NCI-H1930 (cell line): Measurements from ENCODE around the gene COL27A1.
"Not testable (repeated sequence)": the region's sequence is repeated elsewhere in the genome, so short reads cannot be mapped to it uniquely, and the experiment has no call there.

Experiments used
- DNase-seq, 2 experiments: peaks; one replicate each; lab custom pipeline; 2025; lab: John Stamatoyannopoulos, UW

Gene COL27A1

DNA sequence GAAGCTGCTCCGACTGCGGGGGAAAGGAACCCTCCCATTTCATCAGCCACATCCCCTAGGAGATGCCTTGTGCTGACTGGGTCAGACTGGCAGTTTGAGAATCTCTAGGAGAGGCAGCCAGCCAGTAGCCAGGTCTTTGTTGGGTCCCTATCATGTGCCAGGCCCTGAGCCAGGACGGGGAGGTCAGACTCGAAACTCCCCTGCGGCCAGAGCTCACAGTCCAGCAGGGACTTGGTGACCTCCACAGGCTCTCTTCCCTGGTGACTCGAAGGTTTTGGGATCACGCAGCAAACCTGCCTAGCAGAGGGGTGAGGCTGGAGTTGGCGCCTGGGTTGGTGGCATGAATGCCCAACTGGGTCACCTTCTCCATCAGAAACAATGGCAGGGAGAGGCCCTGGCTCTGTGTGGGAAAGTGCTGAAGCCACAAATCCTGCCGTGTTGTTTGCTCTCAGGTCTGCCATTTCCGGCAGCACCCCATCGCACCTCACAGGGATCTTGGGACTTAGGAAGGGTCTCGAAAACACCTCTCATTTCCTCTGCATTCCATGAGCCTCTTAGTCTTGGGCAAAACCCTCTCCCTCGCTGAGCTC, 153.1 kb downstream of the COL27A1 start:
- no peak for DNase-seq

DNA sequence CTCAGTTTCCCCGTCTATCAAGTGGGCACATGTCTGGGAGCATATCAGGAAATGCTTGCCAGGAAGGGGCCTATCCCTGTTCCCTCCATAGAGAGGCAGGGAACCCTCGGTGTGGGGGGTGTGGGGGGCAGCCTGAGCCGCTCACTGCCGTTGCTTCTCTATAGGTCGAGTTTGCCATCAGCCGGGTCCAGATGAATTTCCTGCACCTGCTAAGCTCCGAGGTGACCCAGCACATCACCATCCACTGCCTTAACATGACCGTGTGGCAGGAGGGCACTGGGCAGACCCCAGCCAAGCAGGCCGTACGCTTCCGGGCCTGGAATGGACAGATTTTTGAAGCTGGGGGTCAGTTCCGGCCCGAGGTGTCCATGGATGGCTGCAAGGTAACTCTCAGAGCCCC, 153.8 kb downstream of the COL27A1 start:
- no peak for DNase-seq

GRCh38 chr9:114310471-114311450, 155.4 kb downstream of the COL27A1 start:
- no peak for DNase-seq

- no peak for DNase-seq
Measured at GRCh38 chr9:114311571-114312512, 156.5 kb downstream of the COL27A1 start.

DNA sequence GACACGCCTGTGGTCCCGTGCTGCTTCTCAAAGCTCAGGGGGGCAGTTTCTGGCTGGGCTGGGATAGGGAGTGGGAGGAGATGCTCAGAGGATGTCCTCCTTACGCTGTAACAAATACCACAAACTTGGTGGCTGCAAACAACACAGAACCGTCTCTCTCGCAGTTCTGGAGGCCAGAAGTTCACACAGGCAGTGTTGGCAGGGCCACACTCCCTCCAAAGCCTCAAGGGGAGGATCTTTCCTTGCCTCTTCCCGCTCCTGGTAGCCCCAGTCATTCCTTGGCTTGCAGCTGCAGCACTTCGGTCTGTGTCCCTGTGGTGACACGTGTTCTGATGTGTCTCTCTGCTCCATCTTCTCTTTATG, 157.2 kb downstream of the COL27A1 start:
- no peak for DNase-seq

- DNase-seq, result no peak
Measured at GRCh38 chr9:114313186-114313585, 157.8 kb downstream of the COL27A1 start.

- DNase-seq, result no peak
Measured at GRCh38 chr9:114314256-114314867, 159.0 kb downstream of the COL27A1 start.

DNA sequence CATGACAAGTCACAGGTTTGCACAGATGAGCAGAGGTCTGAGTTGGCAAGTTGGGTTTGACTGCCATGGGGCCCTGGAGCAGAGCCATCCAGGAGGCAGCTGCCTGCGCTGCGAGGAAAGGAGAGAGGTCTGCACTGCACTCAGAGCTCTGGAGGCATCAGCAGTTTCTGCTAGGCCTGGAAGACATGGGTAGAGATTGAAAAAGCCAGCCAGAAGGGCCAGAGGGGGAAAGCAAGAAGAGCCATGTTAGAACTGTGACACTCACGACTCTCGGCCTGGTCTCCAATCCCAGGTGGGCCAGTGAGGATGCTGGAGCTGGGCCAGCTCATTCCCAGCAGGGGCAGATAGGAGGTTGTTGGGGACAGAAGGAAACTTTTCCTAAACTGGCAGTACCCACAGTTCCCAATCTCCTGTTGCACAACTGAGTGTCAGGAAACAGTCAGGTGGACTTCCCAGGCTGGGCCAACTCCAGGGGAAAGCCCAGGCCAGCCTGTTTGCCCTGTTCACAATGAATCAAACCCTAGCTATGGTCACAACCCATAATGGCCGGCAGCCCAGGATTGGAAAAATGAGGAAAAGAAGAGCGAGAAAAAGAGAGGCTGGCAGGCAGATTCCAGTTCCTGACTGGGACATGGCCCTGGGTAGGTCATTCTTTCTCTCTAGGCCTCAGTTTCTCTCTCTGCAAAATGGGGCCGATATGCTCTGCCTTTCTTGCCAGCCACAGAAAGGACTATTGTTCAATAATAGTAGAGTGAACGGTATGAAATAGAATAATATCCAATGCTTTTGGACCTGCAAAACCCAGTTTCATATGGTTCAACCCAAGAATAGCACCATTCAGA, 159.8 kb downstream of the COL27A1 start:
- DNase-seq, result no peak

DNA sequence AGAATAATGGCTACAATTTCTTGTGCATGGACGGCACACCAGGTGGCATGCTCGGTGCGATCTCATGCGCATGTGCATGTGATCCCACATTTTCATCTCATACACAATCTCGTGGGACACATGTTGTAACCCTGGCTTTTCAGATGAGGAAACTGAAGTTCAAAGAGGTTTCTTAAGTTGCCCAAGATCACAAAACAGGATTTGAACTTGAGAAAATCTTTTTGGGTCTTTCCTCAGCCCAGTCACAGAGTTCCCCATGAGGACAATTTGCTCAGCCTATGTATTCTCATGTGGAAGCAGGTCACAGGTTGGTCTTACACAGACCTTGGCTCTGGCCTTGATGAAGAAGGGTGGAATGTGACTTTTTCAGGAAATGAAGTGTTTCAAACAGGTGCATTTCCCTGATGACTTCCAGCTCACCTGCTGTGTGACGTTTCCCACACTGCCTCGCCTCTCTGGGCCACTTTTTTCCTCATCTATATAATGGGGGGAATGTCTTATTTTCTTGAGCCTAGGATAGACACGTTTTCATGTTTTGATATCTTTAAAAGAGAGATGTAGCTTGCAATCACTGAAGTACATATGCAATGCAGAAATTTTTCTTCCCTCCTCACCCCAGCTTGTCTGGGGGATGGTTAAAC, 160.5 kb downstream of the COL27A1 start:
- no peak for DNase-seq

DNA sequence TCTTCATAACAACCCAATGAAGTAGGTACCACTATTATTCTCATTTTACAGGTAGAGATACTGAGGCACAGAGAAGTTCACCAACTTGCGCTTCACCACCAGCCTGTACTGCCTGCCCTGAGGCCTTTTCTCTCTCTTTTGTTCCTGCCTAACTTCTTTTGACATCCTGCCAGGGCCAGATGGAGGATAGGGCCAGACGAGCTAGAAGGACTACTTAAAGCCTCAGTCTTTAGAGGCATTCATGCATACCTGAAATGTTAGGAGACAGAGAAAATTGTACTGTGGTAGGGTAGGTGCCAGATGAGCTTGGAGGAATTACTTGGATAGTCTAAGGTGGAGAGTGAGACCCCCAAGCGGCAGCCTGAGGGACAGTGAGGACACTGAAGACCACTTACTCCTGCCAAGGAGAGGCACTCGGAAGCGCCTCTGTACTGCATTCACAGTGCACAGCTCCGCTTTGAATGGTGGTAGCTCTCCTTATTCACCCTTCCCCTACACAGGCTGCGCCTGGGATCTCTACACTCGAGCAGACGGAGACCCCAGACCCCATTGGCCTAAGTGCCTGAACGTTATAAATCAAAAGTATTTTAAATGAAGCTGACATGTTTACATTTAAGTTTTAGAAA, 161.4 kb downstream of the COL27A1 start:
- DNase-seq, result no peak

DNA sequence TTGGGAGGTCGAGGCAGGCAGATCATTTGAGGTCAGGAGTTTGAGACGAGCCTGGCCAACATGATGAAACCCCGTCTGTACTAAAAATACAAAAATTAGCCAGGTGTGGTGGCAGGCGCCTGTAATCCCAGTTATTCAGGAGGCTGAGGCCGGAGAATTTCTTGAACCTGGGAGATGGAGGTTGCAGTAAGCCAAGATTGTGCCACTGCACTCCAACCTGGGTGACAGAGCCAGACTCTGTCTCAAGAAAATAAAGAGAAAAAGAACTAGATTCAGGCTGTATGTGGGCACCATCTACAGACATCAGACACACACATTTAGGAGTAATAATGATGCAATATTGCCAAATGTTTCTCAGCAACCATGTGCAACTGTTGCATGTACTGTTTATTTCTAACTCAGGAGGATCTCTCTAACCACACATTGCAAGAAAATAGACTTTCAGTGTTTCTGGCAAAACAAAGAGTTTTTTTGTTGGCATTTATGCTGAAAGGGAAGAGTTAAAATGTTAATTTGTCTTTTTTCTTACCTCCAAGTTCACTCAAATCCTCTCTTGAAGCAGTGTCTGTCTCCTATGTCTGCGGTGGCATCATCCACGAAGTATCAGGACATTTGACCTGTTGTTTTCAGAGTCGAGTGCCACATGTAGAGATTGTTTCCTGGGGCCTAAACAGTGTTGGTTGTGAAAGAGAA, 162.5 kb downstream of the COL27A1 start:
- DNase-seq, result peak in 1 of 2 experiments; percentile 16

- DNase-seq, result no peak
Measured at GRCh38 chr9:114318416-114318815, 163.1 kb downstream of the COL27A1 start.

- DNase-seq, result no peak
Measured at GRCh38 chr9:114319147-114319546, 163.8 kb downstream of the COL27A1 start.

GRCh38 chr9:114320710-114321109, 165.4 kb downstream of the COL27A1 start:
- DNase-seq, result not testable (repeated sequence)

DNA sequence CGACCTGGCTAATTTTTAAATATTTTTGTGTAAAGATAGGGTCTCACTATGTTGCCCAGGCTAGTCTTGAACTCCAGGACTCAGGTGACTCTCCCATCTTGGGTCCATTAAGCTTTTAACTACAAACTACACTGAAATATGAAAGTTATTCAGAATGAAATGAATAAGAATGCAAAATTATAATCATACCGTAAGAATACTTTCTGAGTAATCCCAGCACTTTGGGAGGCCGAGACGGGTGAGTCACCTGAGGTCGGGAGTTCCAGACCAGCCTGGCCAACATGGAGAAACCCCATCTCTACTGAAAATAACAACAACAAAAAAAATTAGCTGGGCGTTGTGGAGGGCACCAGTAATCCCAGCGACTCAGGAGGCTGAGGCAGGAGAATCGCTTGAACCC, 166.4 kb downstream of the COL27A1 start:
- no peak for DNase-seq

DNA sequence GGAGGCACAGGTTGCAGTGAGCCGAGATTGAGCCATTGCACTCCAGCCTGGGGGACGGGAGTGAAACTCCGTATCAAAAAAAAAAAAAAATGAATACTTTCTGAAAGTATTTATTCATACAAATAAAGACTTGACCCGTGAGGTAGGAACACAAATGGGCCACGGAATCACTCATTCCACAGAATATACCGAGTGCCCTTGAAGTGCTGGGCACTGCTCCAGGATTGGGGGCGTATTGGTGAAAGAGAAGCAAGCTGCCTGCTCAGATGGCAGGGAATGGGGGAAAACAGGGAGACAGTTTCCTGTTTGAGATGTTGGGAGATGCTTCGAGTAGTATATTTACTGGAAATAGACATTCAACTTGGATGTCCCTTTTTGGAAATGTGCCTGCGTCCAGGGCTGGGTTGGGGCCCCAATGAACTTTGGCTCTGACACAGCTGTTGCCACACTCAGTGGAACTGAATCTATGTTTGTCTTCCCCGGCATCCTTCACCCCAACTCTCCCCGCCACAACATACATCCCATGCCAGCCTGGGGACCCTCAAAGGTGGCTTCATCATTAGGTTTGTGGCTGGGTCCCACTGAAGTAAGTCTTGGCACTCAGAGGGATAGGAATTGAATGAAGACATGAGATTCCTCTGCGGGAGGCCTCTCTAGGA, 167.0 kb downstream of the COL27A1 start:
- DNase-seq, result not testable (repeated sequence)

- not testable (repeated sequence) for DNase-seq
Measured at GRCh38 chr9:114322831-114323531, 167.6 kb downstream of the COL27A1 start, which contains the start of gene ORM1. TSS of gene ORM1 (plus strand) at chr9:114323098. CDS start at chr9:114323134, 36 bp downstream.

- not testable (repeated sequence) for DNase-seq
Measured at GRCh38 chr9:114323849-114324248, 168.5 kb downstream of the COL27A1 start.
